ENCODE measurements around the gene ZNF117.
A peak's percentile ranks its signal among the peaks of the same experiment; 100 is the strongest.
"Not testable (repeated sequence)": the region's sequence is repeated elsewhere in the genome, so short reads cannot be mapped to it uniquely, and the experiment has no call there.

ZNF117 gene

DNA sequence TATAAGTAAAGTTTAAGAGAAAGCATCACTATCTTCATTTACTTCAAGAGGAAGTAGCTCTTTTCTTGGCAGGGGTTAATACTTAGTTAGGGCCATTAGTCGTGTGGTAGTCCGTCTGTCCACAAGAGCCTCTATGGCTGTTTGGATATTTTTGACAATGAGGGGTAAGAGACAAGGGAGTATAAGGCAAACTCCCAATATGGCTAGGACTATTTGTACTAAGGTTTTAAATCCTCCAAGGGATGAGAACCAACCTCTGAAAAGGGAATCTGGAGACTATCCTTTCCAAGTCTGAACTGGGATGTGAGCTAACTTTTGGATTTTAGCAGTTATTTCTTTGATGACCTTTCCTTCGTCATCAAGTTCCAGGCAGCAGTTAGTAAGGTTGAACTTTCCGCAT is at the start of gene ZNF117:
TSS of gene ZNF117 (minus strand) at position 101 of the 400 bp plus-strand sequence.
- DNase-seq = no peak

DNA sequence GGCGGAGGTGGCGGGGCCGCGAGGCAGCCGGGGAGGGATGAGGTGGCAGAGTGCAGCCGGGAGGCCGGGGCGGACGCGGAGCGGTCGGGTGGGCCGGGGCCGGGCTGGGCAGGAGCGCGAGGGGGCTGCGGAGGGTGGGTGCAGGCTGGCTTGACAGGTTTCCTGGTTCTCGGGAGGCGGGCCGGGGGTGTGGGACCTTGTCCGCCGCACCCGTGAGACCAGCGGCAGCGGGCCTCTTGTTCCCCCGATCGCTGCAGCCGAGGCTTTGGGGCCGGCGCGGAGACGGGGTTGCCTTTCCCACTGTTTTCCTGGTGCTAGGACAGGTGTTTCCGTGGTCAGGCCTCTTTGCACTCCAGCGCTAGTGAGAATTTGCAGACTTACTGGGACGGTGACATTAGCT is 47.9 kb upstream of the ZNF117 start:
- DNase-seq = peak; percentile 3

DNA sequence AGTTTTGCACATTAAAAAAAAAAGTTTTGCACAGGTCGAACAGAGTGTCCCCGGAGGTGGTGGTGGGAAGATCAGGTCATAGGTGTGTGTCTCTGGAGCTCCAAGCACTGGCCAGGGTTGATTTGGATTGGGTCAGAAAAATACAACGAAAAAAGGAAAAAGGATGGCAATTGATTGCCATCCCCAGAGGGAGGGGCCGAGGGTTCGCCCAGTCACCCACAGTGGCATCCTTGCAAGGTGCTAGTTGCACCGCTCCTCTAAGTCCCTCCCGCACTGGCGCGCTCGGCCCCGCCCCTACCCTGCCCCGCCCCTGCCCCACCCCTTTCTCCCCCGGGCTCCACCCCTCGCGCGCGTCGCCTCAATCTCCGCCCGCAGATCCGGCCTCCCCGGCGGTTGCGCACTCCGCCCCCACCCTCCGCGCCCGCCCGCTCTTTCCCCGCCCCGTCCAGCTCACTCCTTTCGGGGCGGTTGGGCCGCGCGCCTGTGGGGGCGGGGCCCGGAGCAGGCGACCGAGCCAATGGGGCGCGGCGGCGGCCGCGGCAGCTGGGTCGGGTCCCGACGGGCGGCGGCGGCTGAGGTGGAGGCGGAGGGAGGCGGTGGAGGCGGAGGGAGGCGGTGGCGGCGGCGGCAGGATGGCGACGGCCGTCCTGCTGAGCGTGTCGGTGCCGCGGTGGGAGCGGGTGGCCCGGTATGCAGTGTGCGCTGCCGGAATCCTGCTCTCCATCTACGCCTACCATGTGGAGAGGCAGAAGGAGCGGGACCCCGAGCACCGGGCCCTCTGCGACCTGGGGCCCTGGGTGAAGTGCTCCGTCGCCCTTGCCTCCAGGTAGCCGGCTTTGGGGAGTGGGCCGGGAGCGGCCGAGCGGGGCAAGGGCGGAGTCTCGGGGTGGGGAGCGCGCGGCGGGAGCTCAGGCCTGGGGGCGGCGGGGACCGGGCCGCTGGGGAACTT is 47.2 kb upstream of the ZNF117 start:
- peak; percentile 58 for DNase-seq

DNA sequence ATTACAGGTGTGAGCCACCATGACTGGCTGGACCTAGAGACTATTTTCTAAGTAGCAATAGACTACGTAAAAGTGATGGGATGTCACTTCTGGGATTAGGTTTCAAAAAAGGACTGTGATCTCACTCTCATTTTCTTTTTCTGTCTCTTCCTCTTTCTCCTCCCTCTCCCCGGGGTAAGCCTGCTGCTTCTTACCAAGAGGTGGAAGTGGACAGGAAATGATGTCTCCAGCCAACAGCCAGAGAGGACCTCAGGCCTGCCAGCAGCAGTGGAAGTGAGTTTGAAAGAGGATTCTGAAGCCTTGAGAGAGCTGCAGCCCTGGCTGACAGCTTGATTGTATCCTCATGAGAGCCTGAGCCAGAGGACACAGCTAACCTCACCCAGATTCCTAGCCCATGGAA is 45.7 kb upstream of the ZNF117 start:
- not testable (repeated sequence) for DNase-seq

DNA sequence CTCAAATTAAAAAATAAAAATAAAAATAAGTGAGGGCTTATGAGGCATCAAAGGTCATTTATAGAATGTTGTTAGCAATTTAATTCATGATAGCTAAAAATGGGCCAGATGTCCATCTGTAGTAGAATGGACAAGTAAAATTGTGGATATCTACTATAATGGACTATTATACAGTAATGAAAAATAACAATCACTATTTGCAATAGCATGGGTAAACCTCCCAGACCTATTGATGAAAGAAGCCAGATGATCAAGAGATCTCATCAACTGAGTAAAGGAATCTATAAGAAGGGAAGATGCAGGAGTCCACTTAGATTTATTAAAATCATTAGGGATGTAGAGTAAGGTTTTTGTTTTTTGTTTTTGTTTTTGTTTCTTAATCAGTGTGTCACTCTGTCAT is 44.6 kb upstream of the ZNF117 start:
- not testable (repeated sequence) for DNase-seq

DNA sequence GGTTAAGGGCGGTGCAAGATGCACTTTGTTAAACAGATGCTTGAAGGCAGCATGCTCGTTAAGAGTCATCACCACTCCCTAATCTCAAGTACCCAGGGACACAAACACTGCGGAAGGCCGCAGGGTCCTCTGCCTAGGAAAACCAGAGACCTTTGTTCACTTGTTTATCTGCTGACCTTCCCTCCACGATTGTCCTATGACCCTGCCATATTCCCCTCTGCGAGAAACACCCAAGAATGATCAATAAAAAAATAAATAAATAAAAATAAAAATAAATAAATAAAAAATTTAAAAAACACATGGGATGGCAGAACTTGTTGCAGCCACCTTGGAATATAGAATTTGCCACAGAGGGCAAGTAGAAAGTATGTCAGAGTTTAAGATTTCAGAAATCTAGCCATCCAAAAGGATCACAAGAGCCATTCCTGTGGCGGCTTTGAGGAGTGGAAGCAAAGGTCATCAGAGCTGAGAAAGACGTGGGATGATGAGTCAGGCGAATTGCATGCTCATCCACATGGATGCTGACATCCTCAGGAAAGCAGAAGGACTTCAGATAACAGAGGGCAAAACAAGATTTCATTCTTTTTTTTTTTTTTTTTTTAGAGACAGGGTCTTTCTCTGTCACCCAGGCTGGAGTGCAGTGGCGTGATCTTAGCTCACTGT is 43.4 kb upstream of the ZNF117 start:
- not testable (repeated sequence) for DNase-seq

DNA sequence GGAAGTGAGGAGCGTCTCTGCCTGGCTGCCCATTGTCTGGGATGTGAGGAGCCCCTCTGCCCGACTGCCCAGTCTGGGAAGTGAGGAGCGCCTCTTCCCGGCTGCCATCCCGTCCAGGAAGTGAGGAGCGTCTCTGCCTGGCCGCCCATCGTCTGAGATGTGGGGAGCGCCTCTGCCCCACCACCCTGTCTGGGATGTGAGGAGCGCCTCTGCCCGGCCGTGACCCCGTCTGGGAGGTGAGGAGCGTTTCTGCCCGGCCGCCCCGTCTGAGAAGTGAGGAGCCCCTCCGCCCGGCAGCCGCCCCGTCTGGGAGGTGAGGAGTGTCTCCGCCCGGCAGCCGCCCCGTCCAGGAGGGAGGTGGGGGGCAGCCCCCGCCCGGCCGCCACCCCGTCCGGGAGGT is 42.6 kb upstream of the ZNF117 start:
- not testable (repeated sequence) for DNase-seq

DNA sequence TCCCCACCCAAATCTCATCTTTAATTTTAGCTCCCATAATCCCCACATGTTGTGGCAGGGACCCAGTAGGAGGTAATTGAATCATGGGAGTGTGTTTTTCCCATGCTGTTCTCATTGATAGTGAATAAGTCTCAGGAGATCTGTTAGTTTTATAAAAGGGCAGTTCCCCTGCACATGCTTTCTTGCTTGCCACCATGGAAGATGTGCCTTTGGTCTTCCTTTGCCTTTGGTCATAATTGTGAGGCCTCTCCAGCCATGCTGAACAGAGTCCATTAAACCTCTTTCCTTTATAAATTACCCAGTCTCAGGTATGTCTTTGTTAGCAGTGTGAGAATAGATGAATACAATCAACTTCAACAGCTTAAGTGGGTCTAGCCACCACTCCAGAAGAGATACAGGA is 34.2 kb upstream of the ZNF117 start:
- not testable (repeated sequence) for DNase-seq

DNA sequence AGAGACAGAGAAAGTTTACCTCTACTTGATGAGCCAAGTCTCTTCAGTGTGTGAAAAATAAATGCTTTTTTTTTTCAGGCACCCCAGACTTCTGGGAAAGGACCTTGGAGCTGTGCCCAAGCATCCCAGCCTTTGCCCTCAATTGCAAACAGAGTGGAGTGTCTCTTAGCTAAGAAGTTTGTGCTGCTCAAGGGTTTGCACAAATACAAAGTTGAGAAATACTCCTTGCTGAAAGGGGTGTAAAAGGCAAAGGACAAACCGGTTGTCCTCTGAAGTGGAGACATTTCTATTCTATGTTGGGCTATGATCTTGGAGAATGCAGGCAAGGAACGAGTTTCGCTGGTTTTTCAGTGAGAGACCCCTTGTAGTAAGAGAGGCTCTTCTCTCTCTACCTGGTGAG is 30.1 kb upstream of the ZNF117 start:
- DNase-seq = not testable (repeated sequence)

DNA sequence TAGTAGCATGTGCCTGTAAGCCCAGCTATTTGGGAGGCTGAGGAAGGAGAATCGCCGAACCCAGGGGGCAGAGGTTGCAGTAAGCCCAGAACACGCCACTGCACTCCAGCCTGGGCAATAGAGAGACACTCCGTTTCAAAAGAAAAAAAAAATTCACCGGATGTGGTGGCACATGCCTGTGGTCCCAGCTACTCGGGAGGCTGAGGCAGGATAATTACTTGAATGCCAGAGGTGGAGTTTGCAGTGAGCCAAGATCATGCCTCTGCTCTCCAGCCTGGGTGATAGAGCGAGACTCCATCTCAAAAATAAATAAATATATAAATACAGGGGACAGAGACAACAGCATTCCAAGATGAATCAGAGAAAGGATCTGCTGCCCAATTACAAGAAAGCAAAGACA is 19.0 kb upstream of the ZNF117 start:
- not testable (repeated sequence) for DNase-seq

DNA sequence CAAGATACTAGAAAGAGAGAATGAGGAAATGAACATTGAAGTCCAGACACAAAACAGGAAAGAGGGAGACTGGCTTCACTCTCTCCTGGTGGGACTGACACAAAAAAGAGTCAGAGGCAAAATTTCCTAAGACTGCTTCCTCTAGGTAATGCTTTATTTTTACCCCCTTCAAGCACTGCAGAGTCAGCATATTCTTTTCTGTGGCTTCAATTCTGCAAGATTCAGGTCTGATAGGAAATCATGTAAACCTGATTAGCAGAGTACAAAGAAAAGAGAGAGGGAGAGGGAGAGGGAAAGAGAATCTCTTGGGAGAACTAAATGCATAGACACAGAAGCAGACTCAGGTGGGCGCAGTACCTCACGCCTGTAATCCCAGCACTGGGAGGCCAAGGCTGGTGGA is 18.6 kb upstream of the ZNF117 start:
- DNase-seq = not testable (repeated sequence)

DNA sequence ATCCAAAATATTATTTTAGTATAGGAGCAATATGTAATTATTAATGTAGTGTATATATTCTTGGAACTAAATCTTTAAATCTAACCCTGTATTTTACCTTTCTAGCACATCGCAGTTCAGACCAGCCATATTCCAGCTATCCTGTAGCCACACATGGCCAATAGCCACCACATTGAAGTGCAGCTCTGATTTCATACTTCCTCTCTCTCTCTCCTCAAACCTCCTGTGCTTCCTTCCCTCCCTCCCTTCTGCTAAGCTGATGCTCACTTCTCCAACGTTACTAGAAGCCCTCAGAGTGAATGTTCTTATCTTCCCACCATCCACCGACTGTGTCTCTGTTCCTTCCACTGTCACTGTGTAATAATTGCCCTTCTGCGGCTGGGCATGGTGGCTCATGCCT is 16.2 kb upstream of the ZNF117 start:
- DNase-seq = not testable (repeated sequence)

DNA sequence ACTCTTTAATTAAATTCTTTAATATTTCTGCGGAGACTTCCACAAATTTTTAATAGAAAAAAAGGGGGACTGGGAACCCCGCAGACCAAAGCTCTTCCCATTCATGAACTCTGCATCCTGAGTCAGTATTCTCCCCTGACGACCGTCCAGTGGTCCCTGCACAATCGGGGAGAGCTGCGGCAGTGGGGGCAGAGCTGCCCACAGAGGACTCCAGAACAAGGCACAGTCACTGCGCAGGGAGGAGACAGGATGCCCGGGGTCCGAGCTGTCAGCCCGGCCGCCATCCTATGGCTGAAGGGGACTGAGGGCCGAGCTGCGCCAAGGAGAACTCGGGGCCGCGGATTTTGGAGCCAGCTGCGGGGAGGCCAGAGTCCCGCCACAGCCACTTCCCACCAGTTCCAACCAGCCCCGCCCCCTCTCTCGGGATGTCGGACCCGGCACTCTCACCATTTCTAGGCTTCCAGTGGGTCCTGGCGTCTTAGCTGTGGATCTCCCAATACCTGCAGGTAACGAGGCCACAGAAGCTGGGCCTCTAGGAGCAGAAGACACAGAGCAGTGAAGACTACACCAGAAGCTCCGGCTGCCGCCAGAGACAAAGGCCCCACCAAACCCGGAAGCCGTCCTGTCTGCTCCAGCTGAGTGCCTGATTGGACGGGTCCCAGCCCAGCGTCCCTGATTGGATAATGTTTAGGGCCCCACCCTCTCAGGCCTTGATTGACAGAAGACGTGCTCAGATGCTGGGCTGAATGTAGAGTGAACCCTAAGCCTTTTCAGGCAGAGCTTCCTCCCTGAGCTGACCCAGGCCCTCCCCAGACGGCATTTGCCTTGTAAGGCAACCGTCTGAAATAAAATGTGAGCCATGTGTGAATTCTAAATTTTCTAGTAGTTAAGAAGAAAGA is 15.5 kb upstream of the ZNF117 start, which contains the start of gene ERV3-1:
TSS of gene ERV3-1 (minus strand) at position 594 of the 899 bp plus-strand sequence. CDS start 13,661 bp downstream, outside the sequence.
- DNase-seq = peak; percentile 74

DNA sequence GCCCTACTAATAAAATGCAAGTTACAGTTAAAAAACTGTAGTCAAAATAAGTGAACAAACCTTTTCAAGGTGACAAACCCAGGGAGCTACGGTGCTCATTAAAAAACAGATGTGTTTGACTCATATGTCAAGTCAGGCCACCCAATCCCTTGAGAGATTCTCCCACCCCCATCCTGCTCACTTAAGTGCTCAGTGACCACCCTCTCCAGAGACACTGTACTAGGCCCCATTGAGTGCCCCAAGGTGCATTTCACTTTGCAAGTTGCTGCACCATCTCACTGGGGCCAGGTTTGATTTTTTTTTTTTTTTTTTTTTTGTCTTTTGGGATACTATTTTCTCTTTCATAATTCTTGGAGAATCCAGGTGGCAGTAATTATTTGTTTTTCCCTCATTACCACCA is 13.7 kb upstream of the ZNF117 start:
- no peak for DNase-seq

DNA sequence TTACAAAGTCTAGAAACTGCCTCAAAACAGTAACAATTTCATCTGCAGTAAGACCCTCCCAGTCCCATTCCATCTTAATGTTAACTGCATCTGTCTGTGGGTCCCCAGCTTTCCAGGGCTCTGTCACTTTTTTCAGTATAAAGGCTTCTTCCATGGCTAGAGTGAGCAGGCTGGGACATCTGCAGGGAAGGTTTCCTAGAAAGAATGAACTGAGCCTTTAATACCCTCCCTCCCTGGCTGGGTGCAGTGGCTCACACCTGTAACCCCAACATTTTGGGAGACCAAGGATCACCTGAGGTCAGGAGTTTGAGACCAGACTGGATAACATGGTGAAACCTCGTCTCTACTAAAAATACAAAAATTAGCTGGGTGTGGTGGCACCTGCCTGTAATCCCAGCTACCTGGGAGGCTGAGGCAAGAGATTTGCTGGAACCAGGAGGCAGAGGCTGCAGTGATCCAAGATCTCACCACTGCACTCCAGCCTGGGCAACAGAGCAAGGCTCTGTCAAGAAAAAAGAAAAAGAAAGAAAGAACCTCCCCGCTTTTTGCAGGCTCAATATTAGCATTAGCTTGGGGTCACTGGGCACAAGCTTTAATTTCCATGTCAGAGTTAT is 12.2 kb upstream of the ZNF117 start:
- DNase-seq = no peak

DNA sequence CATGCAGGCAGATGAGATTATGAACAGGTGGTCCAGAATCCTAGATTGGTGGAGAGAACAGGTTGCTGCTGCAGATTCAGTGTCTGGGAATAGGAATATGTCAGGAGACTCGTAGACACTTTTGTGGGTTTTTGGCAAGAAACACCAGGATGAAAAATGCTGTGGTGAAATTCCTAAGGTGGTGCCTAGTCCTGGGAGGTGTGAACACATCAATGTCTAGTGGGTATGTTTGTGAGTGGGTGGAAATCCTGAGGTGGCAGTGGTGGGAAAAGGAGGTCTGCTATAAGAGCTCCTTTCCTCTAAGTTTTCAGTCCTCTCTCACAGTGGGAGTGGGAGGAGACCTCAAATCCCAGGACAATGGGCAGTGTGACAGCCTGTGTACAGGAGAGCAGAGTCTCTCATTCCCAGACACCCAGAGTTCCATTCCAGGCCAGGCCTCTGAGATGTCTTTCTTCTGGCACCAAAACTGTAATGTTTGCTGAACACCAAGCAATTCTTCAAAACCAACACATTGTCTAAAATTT is 10.5 kb upstream of the ZNF117 start:
- DNase-seq = no peak

DNA sequence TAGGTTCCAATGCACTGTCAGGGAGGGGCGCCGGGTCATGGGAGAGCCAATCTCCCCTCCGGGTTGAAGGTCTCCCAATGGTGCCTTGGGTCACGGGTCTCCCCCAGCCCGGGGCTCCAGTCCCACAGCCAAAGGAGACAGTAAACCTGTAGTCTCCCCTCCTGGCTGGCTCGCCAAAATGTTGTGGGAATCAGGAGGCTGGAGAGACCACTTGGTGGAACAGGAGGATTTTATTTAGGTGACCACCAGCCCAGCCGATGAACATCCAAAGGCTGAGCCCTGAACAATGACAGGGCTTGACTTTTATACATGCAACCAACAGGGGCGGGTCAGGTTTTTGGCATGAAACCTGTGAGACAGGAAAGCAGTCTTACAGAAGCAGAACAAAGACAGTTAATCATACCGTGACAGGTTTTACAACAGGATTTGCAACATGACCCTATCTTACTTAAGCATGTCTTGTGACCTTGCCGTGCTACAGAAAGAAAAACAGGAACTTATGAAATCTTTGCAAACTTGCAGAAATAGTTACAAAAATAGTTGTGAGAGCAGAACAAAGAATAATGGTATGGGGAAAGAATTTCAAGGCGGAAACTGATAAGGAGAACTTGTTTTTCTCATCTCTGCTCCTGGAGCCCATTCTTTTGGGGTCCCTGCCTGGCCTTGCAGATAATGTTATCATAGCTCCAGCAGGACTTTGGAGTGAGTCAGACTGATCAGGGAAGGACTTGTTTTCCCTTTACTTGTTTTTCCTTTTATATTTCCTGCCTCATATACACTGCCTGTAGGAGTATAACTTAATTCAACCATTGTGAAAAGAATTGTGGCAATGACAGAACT is 8.5 kb upstream of the ZNF117 start:
- no peak for DNase-seq

DNA sequence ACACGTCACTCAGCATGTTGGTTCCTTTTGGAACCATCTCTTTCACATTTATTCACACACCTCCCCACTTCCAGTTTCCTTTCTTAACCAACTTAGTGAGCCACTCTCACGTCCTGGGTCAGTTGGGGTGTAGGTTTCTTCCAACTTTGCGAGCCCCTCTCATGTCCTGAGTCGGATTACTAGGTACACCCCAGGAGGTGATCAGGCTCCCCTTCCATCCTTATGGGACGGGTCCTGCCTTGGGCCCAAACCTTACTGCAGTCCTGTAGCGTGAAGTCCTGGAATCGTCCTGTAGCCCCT is 8.0 kb upstream of the ZNF117 start:
- DNase-seq = no peak

DNA sequence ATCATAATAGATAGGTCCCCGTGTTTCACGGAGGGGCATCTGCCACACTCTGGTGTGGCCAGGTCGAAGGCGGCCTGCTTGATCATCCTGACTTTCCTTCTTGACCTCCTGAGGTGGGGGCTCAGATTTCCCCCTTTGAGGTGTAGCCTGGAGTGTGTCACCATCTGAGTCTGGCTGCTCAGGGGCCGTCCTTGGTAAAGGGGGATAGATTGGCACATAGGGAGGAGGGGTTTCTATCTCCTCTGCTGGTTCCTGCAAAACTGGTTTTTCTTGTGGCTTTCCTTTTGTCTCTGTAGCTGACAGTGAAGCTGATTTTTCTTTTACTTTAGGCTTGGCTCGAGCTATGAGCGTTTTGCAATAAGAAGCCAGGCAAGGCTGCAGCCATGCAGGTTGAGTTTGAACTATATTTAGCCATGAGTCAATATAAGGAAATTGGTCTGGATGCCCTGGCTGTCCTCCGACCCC is 7.1 kb upstream of the ZNF117 start:
- peak; percentile 40 for DNase-seq

DNA sequence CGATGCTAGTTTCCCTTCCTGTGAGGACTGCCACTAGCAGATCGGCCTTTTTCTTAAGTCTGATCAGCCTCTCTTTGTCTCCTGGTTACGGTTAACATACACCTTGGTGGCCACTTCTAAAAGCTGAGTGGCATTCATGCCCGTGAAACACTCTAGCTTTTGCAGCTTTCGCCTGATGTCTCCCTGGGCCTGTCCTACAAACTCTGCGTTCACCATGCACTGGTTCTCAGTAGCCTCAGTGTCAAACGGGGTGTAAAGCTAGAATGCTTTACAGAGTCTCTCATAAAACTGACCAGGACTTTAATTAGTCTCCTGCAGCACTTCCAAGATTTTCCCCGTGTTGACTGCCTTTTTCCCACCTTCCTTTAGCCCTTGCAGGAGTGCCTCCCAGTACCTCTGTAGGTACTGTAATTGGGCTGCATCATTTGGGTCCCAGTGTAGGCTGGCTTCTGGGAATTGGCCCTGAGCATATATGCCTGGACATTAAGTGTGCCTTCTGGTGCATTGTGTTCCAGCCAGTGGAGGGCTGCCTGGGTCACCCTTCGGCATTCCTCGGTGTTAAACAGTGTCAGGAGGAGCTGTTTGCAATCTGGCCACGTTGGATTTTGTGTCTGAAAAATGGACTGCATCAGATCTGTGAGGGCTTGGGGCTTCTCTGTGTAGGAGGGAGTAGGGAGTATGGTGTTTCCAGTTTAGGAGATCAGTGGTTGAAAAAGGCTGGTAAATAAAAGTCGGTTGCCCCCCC is 6.5 kb upstream of the ZNF117 start:
- DNase-seq = no peak

DNA sequence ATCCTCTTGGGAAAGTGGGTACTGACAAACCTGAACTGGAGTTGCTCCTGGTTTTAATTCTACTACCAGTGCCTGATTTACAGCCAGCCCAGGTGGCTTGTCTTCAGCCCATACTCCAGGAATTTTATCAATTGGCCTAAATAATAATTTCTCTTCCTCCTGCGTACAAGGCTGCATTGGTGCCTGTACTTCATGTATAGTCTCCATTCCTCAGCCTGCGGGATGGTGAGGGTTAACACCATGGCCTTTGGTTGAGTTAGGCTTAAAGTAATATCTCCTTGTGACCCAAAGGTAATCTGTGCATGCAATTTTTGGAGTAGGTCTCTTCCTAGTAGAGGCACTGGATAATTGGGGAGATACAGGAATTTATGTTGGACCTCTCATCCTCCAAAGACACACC is 5.5 kb upstream of the ZNF117 start:
- no peak for DNase-seq
